Heart left ventricle (tissue), 16 donors: Measurements from ENCODE around the gene HOXC13. TPM values are rescaled to one million over a fixed set of nuclear protein-coding genes. Genes with fewer than 3 reads are reported as not detected.

Experiments
- ATAC-seq, 4 donors: fragments of 200-7000 bp; cut with Tn5 transposase; one replicate each; pipeline ENCODE4 v1.9.1; 2020 to 2022; ENCODE audit warnings: moderate library complexity in 4 of 4, mild to moderate bottlenecking in 3 of 4, moderate number of reproducible peaks in 1 of 4
- DNase-seq, 5 donors: peaks; one replicate each; pipeline ENCODE4 v3.0.0-alpha.2; 2020
- H3K27ac ChIP-seq, 12 donors: fragments of 200-600 bp; sonication (generic) in 4 of 12; one replicate each; pipeline versions ENCODE4 v1.5.0 to v1.8.0; 2016 to 2022; ENCODE audit warnings: mild to moderate bottlenecking in 2 of 12
- H3K27me3 ChIP-seq, 9 donors: fragments of 200-600 bp; sonication (generic) in 2 of 9; one replicate each; pipeline versions ENCODE4 v1.5.1 to v1.8.0; 2016 to 2022; ENCODE audit warnings: mild to moderate bottlenecking in 3 of 9
- H3K36me3 ChIP-seq, 9 donors: fragments of 200-600 bp; sonication (generic) in 2 of 9; one replicate each; pipeline versions ENCODE4 v1.5.0 to v1.8.0; 2018 to 2022; ENCODE audit warnings: mild to moderate bottlenecking in 2 of 9
- H3K4me1 ChIP-seq, 12 donors: fragments of 200-600 bp; sonication (generic) in 4 of 12; one replicate each; pipeline versions ENCODE4 v1.5.0 to v1.8.0; 2016 to 2022; ENCODE audit warnings: mild to moderate bottlenecking in 3 of 12
- H3K4me3 ChIP-seq, 12 donors: fragments of 200-600 bp; sonication (generic) in 4 of 12; one replicate each; pipeline versions ENCODE4 v1.5.0 to v1.8.0; 2017 to 2022; ENCODE audit warnings: mild to moderate bottlenecking in 9 of 12, moderate library complexity in 4 of 12
- H3K9me3 ChIP-seq, 12 donors: fragments of 200-600 bp; sonication (generic) in 4 of 12; one replicate each; pipeline versions ENCODE4 v1.5.0 to v1.8.0; 2016 to 2022; ENCODE audit warnings: mild to moderate bottlenecking in 1 of 12
- CTCF ChIP-seq, 12 donors: fragments of 200-600 bp; sonication (generic) in 4 of 12; IDR thresholded peaks; one replicate each; pipeline versions ENCODE4 v1.5.0 to v1.8.0; 2018 to 2022; ENCODE audit warnings: antibody characterized with exemption in 12 of 12, mild to moderate bottlenecking in 5 of 12
- POLR2A ChIP-seq, 2 donors: fragments of 450-650 bp; IDR thresholded peaks; one replicate each; pipeline ENCODE4 v1.6.1; 2017; ENCODE audit warnings: antibody characterized with exemption in 2 of 2, mild to moderate bottlenecking in 2 of 2, moderate library complexity in 2 of 2
- WGBS, 4 donors: extraction: QIAGEN DNeasy Blood & Tissue Kit in 2 of 4; methylation state at CpG; one replicate each; pipeline versions ENCODE4 v1.1.5 to v1.1.7; 2013 to 2018; 5-methylcytosine and 5-hydroxymethylcytosine counted together
- intact Hi-C, 10 donors: fragments of 100-400 bp; cut with DNase I; formaldehyde crosslinking; loops; one replicate each; pipeline versions ENCODE4 v1.11.1 to v1.14.2; 2022
- polyA plus RNA-seq, 2 donors: library from polyadenylated mRNA; stranded (reverse); fragments of 200-250 nt; gene quantifications; one replicate each; pipeline ENCODE4 v1.2.3, GENCODE V29; 2013
- total RNA-seq, 9 donors: library from RNA; depleted of rRNA in 2 of 9; stranded (reverse); fragments of >200 nt in 2 of 9; fragmentation: NEBNext Ultra II Directional in 3 of 9; extraction: Animal tissue kit (Norgen Biotek cat#: 25700) in 3 of 9; gene quantifications; one replicate each; pipeline versions ENCODE4 v1.1.0 to v1.2.4, GENCODE V29; 2016 to 2023
- donor health status: ischemic (EF 13 %, LVEDD 7.1; RV severe dilation, severe dysfunction).
- donor health status: healthy with polysubstance abuse.
- donor health status: DM: no; HTN: yes; CAD: no.
- donor health status: DM: no; HTN: no; CAD: no.
- donor health status: ischemic (EF 25% LVEDD 6.9; RV normal size, moderate dysfunction).
- donor health status: ischemic (EF 25% LVEDD 5.7; RV mildly dilated, moderate dysfunction).
- donor health status: healthy.
- donor health status: DM: yes; HTN: yes; CAD: no.
- donor health status: ischemic (EF 35%, LVEDD 5.7; RV mildly dilated, moderate dysfunction).
- donor health status: nonischemic (EF 11% LVEDD 7.7; RV severe dilation, severe dysfunction).
- donor health status: DM: yes; HTN: yes; CAD: no.
- donor health status: PGD.
- donor health status: ischemic (EF 29% LVEDD 5.4; RV normal size, mild dysfunction).
- donor health status: nonischemic (EF 23%, LVEDD 6.1; RV moderate dilation, normal function).

HOXC13 gene
- total and polyA plus RNA-seq, 11 donors: not detected

GRCh38 chr12:53988541-53989226, 50.1 kb downstream of the HOXC13 start:
- Histone ChIP-seq H3K4me1 (peaks cover 0 to 27% (median 14%) of the 10 kb centered on the region in 12 donors), H3K27ac (no peak overlapping the region), H3K27me3 (peaks cover 75 to 100% (median 98%) of the 10 kb centered on the region in 9 donors), H3K36me3 (no peaks in the 10 kb centered on the region), H3K9me3 (no peaks in the 10 kb centered on the region), H3K4me3 (no peak overlapping the region)
- intact Hi-C loops: loop anchor here in 1 of 10 donors (5.0 kb wide), 1 partner anchor 211 kb away; no protein-coding TSS in a partner anchor
- DNase-seq (no peak), ATAC-seq (no peak)
- 1 to 8% (median 4%) methylated on average over 5 of the region's 5 CpGs for WGBS, 4 donors
- no peak for TF ChIP-seq POLR2A (IDR thresholded peaks at IDR 0.05)
- no peak for TF ChIP-seq CTCF (IDR thresholded peaks at IDR 0.05)

GRCh38 chr12:53989227-53990113, 50.8 kb downstream of the HOXC13 start:
- Histone ChIP-seq H3K27me3 (peaks cover 74 to 100% (median 97%) of the 10 kb centered on the region in 9 donors), H3K36me3 (no peaks in the 10 kb centered on the region), H3K4me1 (peaks cover 0 to 35% (median 19%) of the 10 kb centered on the region in 12 donors), H3K4me3 (no peak overlapping the region), H3K27ac (no peak overlapping the region), H3K9me3 (no peaks in the 10 kb centered on the region)
- DNase-seq (peak in 1 of 5 donors; percentile 24), ATAC-seq (no peak)
- intact Hi-C loops: loop anchor here in 1 of 10 donors (5.0 kb wide), 1 partner anchor 212 kb away; no protein-coding TSS in a partner anchor
- 5% methylated on average over 28 of the region's 28 CpGs for WGBS, 4 donors
- TF ChIP-seq CTCF (IDR thresholded peaks at IDR 0.05) (peak in 4 of 12 donors; percentile 16 to 30 (median 26)), POLR2A (IDR thresholded peaks at IDR 0.05) (no peak)

- H3K27me3 ChIP-seq: peaks cover 78 to 100% (median 99%) of the 10 kb centered on the region in 9 donors
- ATAC-seq (no peak), DNase-seq (peak in 1 of 5 donors; percentile 10)
- intact Hi-C loops: no loop called here
- 4 to 8% (median 6%) methylated on average over 26 to 27 of the region's 27 CpGs for WGBS, 4 donors
- no peak overlapping the region for H3K4me3 ChIP-seq
- no peak overlapping the region for H3K27ac ChIP-seq
- peaks cover 0 to 37% (median 24%) of the 10 kb centered on the region in 12 donors for H3K4me1 ChIP-seq
- TF ChIP-seq POLR2A (IDR thresholded peaks at IDR 0.05): no peak
- no peak for TF ChIP-seq CTCF (IDR thresholded peaks at IDR 0.05)
- H3K36me3 ChIP-seq: no peaks in the 10 kb centered on the region
- no peaks in the 10 kb centered on the region for H3K9me3 ChIP-seq
Observed at GRCh38 chr12:53990311-53991076, 51.9 kb downstream of the HOXC13 start.
